ENCODE data around the gene CDC14B.
"Not testable (repeated sequence)": the region's sequence is repeated elsewhere in the genome, so short reads cannot be mapped to it uniquely, and the experiment has no call there.

Gene CDC14B

DNA sequence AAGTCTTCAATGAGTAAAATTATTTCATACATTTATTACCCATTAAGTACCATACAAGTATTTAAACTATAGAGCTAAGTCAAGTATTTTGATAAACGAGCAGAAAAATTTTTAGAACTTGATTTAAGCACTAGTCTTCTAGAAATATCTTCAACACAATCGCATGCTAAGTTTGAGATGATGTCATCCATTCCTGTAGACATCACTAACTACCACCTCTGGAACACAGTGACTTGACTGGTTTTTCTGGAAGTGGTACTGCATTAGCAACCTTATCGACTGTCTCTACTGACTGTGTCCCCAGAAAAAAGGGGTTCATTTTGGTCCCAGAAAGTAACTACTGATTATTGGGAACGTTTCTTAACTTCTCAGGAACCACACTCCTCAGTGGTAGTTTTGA, 69.0 kb downstream of the CDC14B start:
- DNase-seq (ENCODE audit: low spot score): no peak

DNA sequence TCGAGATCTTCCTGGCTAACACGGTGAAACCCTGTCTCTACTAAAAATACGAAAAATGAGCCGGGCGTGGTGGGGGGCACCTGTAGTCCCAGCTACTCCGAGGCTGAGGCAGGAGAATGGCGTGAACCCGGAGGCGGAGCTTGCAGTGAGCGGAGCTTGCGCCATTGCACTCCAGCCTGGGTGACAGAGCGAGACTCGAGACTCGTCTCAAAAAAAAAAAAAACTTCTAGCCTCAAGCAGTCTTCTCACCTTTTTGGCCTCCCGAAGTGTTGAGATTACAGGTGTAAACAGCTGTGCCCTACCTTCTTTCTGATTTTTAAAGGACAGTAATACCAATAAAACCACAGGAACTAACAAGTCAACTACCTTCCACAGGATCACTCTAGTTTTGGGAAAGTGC, 76.5 kb downstream of the CDC14B start:
- not testable (repeated sequence) for DNase-seq (ENCODE audit: low spot score)

DNA sequence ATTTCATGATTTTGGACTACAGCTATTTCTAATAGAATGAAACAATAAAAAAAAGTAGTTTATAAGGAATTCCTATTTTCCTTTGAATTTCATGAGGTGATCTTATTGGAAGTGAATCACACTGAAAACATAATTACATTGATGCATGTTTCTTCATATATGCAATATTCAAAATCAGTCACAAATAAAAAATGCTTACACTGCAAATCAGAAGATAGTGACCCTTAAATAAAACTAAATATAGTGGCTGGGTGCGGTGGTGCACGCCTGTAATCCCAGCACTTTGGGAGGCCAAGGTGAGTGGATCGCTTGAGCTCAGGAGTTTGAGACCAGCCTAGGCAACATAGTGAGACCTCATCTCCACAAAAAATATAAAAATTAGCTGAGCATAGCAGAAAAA, 79.5 kb downstream of the CDC14B start:
- no peak for DNase-seq (ENCODE audit: low spot score)

DNA sequence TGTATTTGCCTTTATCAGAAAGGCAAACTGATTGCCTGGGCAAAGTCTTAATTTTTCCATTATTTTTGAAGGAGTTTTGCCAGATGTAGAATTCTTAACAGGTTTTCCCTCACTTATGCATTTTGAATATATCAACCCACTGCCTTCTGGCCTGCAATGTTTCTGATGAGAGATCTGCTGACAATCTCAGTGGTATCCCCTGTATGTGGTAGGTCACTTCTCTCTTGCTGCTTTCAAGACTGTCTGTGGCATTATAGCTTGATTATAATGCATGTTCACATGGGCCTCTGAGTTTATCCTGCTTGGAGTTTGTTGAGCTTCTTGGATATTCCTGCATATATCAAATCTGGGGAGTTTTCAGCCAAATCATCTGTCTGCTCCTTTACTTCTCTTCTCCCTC, 87.5 kb downstream of the CDC14B start:
- no peak for DNase-seq (ENCODE audit: low spot score)

DNA sequence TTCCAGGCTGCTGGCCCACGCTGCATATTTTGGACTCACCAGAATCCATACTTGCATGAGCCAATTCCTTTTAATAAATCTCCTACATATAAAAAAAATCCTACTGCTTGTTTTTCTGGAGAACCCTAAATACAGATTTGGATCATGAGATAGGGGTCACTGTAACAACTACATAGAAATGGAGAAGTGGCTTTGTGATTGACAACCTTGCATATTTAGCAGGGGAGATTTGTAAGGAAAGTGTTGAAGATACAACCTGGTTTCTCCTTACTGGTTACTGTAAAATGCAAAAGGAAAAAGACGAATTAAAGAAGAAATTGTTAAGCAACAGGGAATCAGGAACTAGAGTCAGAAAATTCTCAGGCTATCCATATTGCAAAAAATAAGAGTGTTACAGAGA, 94.9 kb downstream of the CDC14B start:
- no peak for DNase-seq (ENCODE audit: low spot score)

DNA sequence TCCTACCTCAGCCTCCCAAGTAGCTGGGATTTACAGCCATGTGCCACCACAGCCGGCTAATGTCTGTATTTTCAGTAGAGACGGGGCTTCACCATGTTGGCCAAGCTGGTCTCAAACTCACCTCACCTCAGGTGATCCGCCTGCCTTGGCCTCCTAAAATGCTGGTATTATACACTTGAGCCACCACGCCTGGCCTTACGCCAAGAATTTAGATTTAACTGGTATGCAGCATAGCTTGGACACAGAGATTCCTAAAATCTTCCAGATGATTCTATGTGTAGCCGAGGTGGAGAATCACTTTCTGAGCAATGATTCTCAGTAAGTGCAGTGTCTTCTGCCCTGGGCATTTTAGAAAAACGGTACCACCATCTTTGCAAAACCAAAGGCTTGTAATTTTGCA, 95.6 kb downstream of the CDC14B start:
- DNase-seq (ENCODE audit: low spot score): no peak

DNA sequence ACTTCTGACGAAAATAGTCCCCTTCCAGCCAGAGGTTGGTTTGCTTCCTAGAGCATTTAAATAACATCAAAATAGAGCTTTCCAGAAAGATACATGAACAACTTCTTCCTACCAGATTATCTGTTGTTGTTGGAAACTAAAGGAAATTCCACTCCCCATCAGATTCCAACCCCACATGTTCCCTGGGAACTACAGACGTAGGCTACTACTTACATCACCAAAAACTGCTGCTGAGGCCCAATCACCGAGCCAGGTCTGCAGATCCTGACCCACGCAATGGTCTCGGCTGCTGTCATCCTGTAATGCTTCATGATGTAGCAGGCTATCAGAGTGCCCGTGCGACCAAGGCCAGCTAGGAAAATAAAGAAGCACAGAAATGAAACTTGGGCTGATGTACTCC, 96.3 kb downstream of the CDC14B start:
- DNase-seq (ENCODE audit: low spot score): no peak

DNA sequence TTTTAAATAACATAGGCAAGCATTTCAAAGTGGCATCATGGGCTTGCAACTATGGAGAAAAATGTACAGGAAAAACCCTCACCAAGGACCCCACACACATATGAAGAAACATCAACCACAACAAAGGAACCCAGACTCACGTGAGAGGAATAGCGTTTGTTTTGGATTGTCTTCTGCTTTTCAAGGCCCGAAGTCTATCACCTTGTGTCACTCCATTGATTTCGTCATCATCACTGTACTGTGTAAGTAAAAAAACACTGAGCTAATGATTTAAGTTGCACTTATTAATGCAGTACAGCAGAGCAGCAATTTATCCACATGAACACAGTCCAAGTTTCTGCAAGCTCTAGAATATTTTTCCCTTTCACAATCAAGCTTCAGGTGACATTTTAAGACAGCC, 97.3 kb downstream of the CDC14B start:
- no peak for DNase-seq (ENCODE audit: low spot score)

DNA sequence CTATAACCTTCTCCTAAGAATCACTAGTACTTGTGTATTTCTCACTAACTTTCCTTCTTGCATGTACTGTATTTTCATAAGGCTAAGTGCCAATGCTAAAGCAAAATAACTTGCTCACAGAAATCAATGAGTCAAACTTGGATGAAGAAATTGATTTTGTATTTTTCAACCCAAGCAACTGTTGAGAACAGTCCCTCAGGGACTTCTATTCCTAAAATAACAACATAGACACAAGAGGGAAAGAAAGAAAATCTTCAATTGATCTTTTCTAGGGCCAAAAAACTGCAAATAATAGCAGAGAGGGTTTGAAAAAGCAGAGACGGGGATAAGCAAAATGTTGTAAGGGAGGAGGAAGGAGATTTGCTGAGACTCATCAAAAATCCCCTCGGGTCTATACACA, 99.9 kb downstream of the CDC14B start:
- DNase-seq (ENCODE audit: low spot score): no peak

DNA sequence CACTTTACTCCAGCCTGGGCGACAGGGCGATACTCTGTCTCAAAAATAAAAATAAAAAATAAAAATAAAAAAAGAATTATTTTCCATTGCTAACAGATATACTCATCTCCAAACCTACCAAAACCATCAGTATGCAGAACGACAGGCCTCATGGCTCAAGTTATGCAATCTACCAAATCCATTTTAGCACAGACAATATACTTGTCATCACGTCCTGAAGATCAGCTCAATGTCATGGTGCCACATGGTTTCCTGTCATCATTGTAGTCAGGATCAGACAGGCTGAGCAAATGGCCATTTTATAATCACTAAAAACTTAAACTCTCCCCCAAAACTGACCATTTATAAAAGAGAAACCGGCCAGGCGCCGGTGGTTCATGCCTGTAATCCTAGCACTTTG, 100.5 kb downstream of the CDC14B start:
- DNase-seq (ENCODE audit: low spot score): no peak

DNA sequence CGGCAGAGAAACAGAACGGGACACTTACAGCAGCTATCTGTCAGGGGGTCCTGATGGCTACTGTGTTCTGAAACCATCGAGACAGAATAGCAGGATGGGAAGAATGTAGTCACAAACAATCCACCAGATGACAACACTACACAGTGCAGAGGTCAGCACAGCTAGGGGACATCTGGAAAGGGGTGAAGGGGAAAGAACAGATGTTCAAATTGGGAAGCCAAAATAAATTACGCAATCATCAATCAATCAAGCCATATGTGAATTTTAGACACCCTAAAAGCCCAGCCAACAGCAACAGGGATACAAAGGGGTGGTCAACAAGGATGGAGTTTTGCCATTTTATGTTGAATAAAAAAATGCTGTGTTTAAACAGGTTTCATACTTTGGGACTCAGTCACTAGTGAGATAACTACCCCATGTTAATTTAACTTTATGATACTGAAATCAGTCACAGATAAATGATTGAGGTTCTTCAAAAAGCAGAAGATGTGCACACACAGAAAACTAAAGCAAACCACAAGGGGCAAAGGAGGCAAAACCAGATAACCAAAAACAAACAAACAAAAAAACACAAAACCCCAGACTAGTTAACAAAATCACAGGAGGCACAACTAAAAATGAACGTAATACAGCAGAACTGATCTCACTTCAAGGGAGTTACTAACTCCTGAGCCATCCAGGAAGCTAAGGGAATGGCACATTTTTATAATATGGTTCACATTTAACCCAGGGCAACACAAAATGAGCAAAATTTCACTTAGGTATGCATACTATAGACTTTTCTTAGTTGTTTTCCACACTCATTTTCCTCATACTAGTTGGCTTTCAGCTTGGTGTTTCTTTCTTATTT, 103.8 kb downstream of the CDC14B start:
- no peak for DNase-seq (ENCODE audit: low spot score)

DNA sequence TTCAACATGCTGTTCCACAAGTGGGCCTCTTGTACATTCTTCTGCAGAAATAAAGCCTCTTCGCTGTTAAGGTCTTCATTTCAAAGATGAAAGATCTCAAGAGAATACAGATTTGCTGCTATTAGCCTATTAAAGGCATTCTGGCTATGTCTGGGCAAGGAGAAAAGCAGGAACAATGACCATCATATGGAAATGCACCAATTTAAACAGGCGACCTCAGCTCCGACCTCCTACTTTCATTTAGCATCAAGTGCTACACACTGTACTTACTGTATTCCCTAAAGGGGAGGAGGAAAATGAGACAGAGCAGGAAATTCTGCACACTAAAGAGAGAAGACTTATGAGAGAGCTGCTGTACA, 104.9 kb downstream of the CDC14B start:
- no peak for DNase-seq (ENCODE audit: low spot score)

DNA sequence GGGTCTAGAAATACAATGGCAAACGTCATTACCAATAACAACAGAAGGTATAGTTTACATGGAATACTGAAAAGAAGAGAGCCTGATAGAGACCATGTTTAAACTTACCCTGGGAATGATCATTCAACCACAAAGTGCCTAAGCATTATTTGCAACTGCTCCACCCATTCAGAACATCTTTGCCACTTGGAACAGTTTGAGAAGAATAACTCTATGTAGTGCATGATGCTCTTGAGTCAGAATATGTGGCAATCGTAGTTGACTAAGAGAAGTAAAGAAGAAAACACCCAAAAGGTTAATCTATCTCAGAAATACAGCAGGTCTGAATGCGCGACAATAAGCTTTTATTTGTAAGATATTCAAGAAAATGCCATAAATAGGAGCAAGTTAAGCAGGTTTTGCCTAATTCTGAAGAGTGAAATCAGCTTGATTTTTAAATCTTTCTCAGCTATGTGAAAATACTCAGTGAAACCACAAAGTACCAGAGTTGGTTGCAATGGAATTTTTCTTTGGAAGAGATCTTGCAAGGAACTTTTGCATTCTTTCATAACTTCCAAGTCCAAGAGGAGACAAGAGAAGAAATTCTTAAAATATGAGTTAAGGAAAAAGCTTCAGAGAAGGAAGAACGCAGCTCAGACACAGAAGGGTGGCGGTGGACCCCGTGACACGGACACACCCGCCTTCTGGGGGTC, 105.4 kb downstream of the CDC14B start:
- no peak for DNase-seq (ENCODE audit: low spot score)

DNA sequence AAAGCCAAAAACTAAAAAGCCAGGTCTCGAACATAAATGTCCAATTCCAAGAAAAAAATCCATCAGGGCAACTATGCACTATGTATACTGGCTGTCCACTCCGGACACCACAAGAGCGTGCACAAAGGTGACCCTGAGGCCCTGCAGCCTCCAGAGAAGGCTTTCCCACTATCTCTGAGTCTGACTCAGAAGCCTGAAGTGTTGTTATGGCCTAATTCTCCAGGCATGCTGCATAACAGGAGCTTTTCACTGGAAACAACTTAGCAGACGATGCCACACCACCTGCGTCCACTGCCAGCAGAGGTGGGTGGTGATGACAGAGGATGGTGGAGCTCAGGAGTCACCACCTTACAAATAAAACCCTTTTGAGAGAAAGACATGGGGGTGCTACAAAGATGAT, 106.0 kb downstream of the CDC14B start:
- DNase-seq (ENCODE audit: low spot score): no peak

DNA sequence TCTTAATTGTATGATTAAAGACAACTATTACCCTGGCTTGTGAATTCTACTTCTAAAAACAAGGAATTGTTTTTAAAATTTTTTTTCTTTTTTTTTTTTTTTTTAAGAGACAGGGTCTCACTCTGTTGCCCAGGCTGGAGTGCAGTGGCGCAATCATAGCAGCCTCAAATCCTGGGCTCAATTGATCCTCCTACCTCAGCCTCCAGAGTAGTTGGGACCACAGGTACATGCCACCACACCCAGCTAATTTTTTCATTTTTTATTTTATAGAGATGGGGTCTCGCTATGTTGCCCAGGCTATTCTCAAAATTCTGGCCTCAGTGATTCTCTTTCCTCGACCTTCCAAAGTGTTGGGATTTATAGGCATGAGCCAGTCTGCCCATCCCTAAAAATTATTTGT, 107.4 kb downstream of the CDC14B start:
- DNase-seq (ENCODE audit: low spot score): no peak

DNA sequence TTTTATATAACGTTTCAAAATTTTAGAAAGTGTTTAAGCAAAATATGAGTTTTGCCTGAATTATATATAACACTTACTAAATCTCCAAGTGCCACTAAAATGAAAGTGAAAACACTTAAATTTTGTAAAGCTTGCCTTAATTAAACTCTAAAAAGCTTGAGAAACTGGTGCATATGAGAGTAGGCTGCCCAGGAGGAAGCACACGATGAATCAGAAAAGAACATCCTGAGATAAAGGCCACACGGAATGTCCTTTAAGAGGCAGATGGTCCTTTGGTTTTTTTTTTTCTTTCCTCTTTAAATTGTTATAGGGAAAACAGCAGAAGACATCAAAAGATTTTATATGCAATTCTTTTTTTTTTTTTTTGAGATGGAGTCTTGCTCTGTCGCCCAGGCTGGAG, 109.4 kb downstream of the CDC14B start:
- no peak for DNase-seq (ENCODE audit: low spot score)

DNA sequence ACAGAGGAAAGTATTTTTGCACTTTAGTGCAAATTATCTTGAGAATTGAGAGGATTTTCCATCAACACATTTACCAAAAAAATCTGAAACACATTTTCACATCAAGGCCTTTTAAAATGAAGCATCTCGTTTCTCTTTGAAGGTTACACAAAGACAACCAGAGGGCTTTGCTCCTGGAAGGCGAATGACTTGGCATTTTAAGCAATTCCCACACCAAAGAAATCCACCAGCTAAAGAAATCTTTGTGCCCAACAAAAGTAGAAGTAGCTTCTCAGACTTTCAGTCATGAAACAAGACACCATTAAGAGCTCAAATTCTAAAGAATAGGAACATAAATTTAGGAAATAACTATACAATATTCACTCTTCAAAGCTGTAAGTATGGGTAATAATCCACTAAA, 109.8 kb downstream of the CDC14B start:
- no peak for DNase-seq (ENCODE audit: low spot score)

DNA sequence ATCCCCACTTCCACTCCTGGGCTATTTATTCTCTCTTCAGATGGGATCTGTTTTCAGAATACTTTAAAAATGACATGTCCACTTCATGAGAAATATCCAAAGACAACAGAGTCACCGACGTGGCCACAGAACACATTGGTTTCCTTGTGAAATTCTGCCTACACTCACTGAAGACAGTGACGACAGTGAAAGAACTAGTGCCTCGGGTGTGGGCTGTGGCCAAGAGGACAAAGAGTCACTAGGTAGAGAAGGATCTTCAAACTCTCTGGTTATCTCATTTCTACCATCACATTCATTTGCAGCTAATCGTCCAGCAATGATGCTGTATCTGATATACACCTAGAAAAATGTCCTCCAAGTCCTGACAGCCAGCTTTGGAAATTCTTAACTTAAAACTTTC, 110.6 kb downstream of the CDC14B start:
- DNase-seq (ENCODE audit: low spot score): no peak

DNA sequence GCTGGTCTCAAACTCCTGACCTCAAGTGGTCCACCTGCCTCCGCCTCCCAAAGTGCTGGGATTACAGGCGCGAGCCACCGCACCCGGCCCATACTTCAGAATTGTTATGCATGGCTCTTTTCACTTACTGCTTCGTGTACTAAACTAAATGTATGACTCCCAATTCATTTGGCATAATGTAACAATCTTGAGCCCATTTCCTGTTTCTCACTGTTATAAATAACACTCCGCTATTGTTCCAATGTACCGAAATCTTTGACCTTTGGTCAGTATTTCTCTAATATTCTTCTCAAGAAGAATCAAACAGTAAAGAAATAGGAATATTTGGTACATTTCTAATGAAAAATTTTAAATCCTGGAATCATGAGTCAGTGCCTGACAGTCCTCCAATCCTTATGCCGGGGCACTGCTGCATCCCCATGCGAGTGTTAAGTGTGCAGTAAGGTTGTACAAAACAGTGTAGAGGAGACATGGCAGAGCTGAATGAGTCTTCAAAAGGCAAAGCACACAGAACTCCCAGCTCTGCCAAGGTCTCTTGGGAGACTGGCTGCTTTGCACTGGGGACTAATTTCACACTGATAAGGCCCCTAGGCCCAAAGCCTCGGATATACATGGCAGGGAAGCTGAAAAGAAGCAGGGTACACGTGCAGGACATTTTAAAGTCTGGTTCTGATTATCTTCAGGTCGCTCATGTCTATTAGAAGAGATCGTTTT, 111.3 kb downstream of the CDC14B start:
- DNase-seq (ENCODE audit: low spot score): no peak

DNA sequence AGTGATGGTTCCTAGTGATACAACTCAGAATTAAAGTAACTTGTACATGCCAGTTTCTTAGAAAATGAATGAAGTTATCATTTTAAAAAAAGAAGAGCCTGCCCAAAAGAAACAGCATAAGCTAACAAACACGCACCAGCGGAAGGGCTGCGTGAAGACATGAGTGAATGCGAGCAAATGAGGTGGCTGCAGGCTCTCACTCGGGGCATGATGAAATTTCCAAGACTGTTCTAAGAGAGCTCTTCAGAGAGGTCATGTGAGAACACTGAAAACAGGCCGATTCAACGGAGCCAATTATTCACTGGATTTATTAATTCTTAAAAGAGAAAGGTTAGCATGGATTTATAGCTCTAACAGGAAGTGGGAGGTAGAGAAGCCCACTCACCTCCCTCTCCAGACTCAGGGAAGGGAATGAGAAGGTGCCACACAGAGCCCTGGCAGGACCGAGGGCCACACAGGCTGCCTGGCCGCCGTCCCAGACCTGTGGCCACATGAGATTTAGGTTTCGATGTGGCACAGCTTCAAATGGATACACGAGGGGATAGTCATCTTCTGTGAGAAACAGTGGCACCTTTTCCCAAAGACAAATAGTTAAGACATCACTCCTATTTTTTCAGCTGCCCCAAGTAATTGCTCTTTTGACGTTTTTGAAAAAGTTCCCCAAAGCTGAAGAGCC, 114.2 kb downstream of the CDC14B start:
- DNase-seq (ENCODE audit: low spot score): no peak

DNA sequence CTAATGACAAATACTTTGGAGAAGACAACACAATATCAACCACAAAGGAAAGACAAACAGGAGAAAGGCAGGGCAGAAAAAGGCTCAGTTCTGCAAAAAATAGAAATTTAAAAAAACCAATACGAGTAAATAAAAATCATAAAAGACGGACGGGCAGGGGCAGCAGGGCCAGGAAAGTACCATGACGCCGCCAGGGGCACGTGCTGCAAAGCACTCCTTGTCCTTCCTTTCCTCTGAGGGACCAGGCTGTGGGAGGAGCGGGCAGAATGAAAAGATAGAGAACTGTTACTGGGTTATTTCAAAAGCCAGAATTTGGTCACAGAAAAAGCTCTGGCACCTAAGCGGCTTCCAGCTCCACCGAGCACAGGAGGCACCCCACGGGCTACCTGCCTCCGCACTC, 115.7 kb downstream of the CDC14B start:
- no peak for DNase-seq (ENCODE audit: low spot score)

DNA sequence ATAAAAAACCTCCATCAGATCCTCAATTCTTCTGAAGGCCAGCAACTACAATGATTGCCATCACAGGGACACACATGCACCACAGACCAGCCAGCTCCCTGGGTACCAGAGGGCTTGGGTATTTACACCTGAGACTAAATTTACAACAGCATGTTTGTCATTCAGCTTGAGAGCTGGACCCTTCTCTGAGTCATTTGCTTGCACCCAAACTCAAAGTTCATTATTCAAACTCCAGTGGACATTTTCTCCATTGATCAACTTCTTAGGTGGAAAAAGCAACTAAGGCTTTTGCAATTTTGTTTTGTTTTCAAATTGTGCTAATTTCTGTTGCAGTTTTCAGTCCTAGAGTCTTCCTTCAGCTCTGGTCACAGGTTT, 116.3 kb downstream of the CDC14B start:
- not testable (repeated sequence) for DNase-seq (ENCODE audit: low spot score)

Data from hematopoietic multipotent progenitor cell treated with erythropoietin and hydrocortisone succinate and interleukin-3 and kit ligand, for 15 days (in vitro differentiated cells).